HG03558 (cell line): ENCODE results near the gene EBLN1.

ENCODE experiments used
- ATAC-seq: cut with Tn5 transposase; IDR thresholded peaks from one replicate; pipeline ENCODE4 v1.9.1; 2021; ENCODE audit warnings: moderate number of reproducible peaks; ENCODE audit not compliant: unreplicated experiment; ENCODE audit errors: extremely low read depth

The EBLN1 gene

GRCh38 chr10:22217842-22218241 lies at the start of gene EBLN1:
EBLN1 (minus strand) TSS chr10:22218015; CDS start chr10:22209983, 8,032 bp downstream.
- ATAC-seq: no peak

- ATAC-seq: no peak
These were observed 48.2 kb upstream of the EBLN1 start for GRCh38 chr10:22265839-22266537.

- no peak for ATAC-seq
These were observed 45.3 kb upstream of the EBLN1 start for GRCh38 chr10:22263106-22263505.

- ATAC-seq: no peak
These were observed 41.5 kb upstream of the EBLN1 start for GRCh38 chr10:22259280-22259679.

GRCh38 chr10:22258471-22258870 lies 40.7 kb upstream of the EBLN1 start:
- no peak for ATAC-seq

GRCh38 chr10:22253580-22253882 lies 35.7 kb upstream of the EBLN1 start:
- no peak for ATAC-seq

- no peak for ATAC-seq
These were observed 35.2 kb upstream of the EBLN1 start for GRCh38 chr10:22252801-22253579.

- ATAC-seq: no peak
These were observed 34.5 kb upstream of the EBLN1 start for GRCh38 chr10:22252224-22252800.

GRCh38 chr10:22251751-22252223 lies 34.0 kb upstream of the EBLN1 start:
- ATAC-seq: no peak

GRCh38 chr10:22250897-22251660 lies 33.3 kb upstream of the EBLN1 start:
- no peak for ATAC-seq

- no peak for ATAC-seq
These were observed 29.8 kb upstream of the EBLN1 start for GRCh38 chr10:22247636-22248035.

- ATAC-seq: no peak
These were observed 29.0 kb upstream of the EBLN1 start for GRCh38 chr10:22246680-22247391.

GRCh38 chr10:22245567-22245966 lies 27.8 kb upstream of the EBLN1 start:
- ATAC-seq: no peak

GRCh38 chr10:22244855-22245254 lies 27.0 kb upstream of the EBLN1 start:
- no peak for ATAC-seq

- no peak for ATAC-seq
These were observed 26.2 kb upstream of the EBLN1 start for GRCh38 chr10:22244001-22244400.

GRCh38 chr10:22243321-22243720 lies 25.5 kb upstream of the EBLN1 start:
- no peak for ATAC-seq

GRCh38 chr10:22231260-22231659 lies 13.4 kb upstream of the EBLN1 start:
- ATAC-seq: no peak

- no peak for ATAC-seq
These were observed 12.5 kb upstream of the EBLN1 start for GRCh38 chr10:22230158-22230833.

GRCh38 chr10:22229802-22230157 lies 12.0 kb upstream of the EBLN1 start:
- ATAC-seq: no peak
